Measurements from ENCODE around the gene HS3ST2.

The HS3ST2 gene

DNA sequence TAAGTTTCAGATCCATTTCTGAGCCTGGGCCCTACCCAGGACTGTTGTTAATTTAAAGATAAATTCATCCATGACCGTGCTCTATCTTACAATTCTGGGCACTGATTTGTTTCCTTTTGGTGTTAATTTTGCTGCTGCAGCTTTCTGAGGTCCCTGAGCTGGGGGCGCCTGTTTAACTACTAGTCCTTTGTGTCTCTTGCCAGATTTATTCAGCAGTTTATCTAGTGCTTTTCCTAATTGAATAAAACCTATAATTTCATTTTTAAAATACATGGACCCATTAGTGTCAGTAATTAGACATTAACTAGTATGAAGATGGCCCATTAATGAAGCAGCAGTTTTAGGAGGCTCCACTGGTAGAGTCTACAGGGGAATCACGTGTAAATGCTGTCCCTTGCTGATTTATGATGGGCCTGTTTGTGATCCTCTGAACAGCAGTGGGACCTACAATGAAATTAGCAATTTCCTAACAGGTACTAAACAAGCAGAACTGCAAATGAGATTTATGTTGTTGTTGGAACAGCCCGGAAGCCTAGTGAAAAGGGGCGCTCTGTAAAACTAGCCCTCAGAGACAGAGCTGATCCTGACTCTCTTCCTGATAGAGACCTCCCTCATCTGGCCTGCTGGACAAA lies 54.7 kb downstream of the HS3ST2 start:
- TF ChIP-seq, protein P1, sequence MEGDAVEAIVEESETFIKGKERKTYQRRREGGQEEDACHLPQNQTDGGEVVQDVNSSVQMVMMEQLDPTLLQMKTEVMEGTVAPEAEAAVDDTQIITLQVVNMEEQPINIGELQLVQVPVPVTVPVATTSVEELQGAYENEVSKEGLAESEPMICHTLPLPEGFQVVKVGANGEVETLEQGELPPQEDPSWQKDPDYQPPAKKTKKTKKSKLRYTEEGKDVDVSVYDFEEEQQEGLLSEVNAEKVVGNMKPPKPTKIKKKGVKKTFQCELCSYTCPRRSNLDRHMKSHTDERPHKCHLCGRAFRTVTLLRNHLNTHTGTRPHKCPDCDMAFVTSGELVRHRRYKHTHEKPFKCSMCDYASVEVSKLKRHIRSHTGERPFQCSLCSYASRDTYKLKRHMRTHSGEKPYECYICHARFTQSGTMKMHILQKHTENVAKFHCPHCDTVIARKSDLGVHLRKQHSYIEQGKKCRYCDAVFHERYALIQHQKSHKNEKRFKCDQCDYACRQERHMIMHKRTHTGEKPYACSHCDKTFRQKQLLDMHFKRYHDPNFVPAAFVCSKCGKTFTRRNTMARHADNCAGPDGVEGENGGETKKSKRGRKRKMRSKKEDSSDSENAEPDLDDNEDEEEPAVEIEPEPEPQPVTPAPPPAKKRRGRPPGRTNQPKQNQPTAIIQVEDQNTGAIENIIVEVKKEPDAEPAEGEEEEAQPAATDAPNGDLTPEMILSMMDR (IDR thresholded peaks at IDR 0.05; ENCODE audit: low read depth, low read length) = no peak
- Histone ChIP-seq H3K4me3 (ENCODE audit: low read depth, low read length) (no peak overlapping the region), H3K27ac (no peak overlapping the region), H3K36me3 (no peaks in the 10 kb centered on the region), H3K27me3 (ENCODE audit: insufficient read depth, low read depth, severe bottlenecking) (no peaks in the 10 kb centered on the region), H3K9me3 (ENCODE audit: severe bottlenecking) (no peaks in the 10 kb centered on the region)
- no peak for DNase-seq

- TF ChIP-seq, protein P1 (IDR thresholded peaks at IDR 0.05; ENCODE audit: low read depth, low read length) = no peak
- DNase-seq = no peak
- no peaks in the 10 kb centered on the region for H3K9me3 ChIP-seq (ENCODE audit: severe bottlenecking)
Observed at GRCh38 chr16:22871861-22872260, 57.9 kb downstream of the HS3ST2 start.

DNA sequence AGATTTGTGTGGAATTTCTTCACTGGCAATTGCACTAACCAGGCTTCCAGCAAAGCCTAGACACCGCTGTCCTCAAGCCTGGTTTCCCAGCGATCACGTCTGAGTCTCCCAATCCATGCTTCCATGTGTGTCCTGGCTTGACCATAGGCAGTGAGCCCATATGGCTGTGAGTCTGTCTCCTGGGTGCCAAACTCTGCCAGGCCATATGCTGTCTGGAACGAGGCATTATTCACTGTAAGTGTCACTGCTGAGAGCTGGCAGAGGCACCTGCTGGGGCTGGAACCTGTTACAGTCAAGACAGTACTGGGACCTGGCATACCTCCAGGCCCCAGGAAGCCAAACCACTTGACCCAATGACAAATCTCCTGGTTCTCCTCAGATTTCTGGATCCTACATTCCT lies 60.4 kb downstream of the HS3ST2 start:
- H3K9me3 ChIP-seq (ENCODE audit: severe bottlenecking) = no peaks in the 10 kb centered on the region
- TF ChIP-seq, protein P1 (IDR thresholded peaks at IDR 0.05; ENCODE audit: low read depth, low read length) = no peak
- no peaks in the 10 kb centered on the region for H3K27me3 ChIP-seq (ENCODE audit: insufficient read depth, low read depth, severe bottlenecking)
- no peak for DNase-seq
- H3K4me3 ChIP-seq (ENCODE audit: low read depth, low read length) = no peak overlapping the region
- no peak overlapping the region for H3K27ac ChIP-seq
- H3K36me3 ChIP-seq = no peaks in the 10 kb centered on the region

More at GRCh38 chr16:22871861-22872260, 57.9 kb downstream of the HS3ST2 start:
- H3K27ac ChIP-seq = no peak overlapping the region
- no peak overlapping the region for H3K4me3 ChIP-seq (ENCODE audit: low read depth, low read length)
- H3K27me3 ChIP-seq (ENCODE audit: insufficient read depth, low read depth, severe bottlenecking) = no peaks in the 10 kb centered on the region
- H3K36me3 ChIP-seq = no peaks in the 10 kb centered on the region

DNA sequence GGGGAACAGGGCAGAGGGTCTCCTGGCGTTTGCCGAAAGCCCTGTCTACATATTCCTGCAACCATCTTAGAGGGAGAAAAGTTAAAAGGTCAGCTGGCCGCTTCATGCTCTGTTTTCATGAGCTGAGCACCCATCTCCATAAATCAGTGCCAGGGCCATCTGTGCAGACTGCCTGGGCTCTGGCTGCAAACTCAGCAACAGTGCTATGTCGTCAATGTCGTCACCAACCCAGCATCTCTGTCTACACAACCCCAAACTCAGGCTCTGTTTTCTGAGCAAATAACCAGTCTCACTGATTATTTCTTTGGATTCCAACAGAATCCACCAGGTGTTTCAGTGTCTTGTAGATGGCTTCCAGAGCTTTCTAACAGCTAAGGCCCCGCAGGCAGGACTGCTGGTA lies 65.0 kb downstream of the HS3ST2 start:
- Histone ChIP-seq H3K27me3 (ENCODE audit: insufficient read depth, low read depth, severe bottlenecking) (no peaks in the 10 kb centered on the region), H3K27ac (no peak overlapping the region)
- TF ChIP-seq, protein P1 (IDR thresholded peaks at IDR 0.05; ENCODE audit: low read depth, low read length) = no peak

DNA sequence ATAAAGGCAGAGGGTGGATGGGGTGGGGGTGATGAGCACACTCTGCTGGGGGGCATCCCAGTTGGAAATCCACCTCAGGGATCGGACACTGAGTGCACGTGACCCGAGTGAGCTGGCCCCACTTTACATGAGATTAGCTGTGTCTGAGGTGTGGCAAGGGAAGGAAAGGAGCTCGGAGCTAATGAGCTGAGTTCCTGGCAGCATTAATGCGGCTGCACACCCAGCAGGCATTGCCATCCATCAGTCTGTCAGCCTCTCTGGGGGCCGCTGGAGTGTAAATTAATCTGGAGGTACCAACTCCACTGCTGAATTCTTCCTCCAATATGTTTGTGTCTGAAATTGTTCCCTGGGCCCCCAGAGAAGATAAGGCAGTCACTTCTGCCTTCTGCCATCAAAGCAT lies 65.5 kb downstream of the HS3ST2 start:
- TF ChIP-seq, protein P1 (IDR thresholded peaks at IDR 0.05; ENCODE audit: low read depth, low read length) = no peak
- Histone ChIP-seq H3K27ac (no peak overlapping the region), H3K36me3 (no peaks in the 10 kb centered on the region), H3K9me3 (ENCODE audit: severe bottlenecking) (no peaks in the 10 kb centered on the region), H3K4me3 (ENCODE audit: low read depth, low read length) (no peak overlapping the region; the same call in 1 of the 2 replicates), H3K27me3 (ENCODE audit: insufficient read depth, low read depth, severe bottlenecking) (no peaks in the 10 kb centered on the region)
- DNase-seq = peak; percentile 52

More for the DNA sequence above, 65.0 kb downstream of the HS3ST2 start:
- Histone ChIP-seq H3K4me3 (ENCODE audit: low read depth, low read length) (no peak overlapping the region; the same call in 1 of the 2 replicates), H3K36me3 (no peaks in the 10 kb centered on the region), H3K9me3 (ENCODE audit: severe bottlenecking) (no peaks in the 10 kb centered on the region)
- no peak for DNase-seq

DNA sequence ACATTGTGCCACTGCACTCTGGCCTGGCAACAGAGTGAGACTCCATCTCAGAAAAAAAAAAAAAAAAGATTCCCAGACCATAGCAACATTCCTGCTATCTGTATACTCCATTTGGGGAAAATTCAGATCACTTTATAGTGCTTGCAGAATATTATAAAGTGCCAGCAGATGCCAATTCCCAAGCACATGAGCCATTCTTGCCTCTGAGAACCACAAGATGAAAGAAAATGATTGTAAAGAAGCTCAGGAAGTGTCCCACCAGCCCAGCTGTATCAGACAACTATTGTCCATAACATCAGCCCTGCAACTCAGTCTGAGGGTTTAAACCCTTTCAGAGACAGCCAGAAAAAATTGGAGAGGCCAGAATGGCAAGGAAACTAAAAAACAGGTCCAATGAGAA lies 69.0 kb downstream of the HS3ST2 start:
- Histone ChIP-seq H3K36me3 (no peaks in the 10 kb centered on the region), H3K27ac (no peak overlapping the region), H3K27me3 (ENCODE audit: insufficient read depth, low read depth, severe bottlenecking) (no peaks in the 10 kb centered on the region), H3K4me3 (ENCODE audit: low read depth, low read length) (no peak overlapping the region), H3K9me3 (ENCODE audit: severe bottlenecking) (no peaks in the 10 kb centered on the region)
- no peak for DNase-seq
- TF ChIP-seq, protein P1 (IDR thresholded peaks at IDR 0.05; ENCODE audit: low read depth, low read length) = no peak

All from WERI-Rb-1 (cell line).